Vagina (tissue), 2 donors: Measurements from ENCODE around the gene ERGIC1.

Source experiments
- POLR2AphosphoS5 ChIP-seq, 2 donors: sonication (generic); formaldehyde crosslinking; IDR thresholded peaks; one replicate each; pipeline ENCODE4 v1.9.0; 2017; ENCODE audit warnings: antibody characterized with exemption in 2 of 2, mild to moderate bottlenecking in 2 of 2, low read depth in 1 of 2; ENCODE audit not compliant: insufficient read depth in 1 of 2
- TF ChIP-seq, protein P1 (sequence below), 3 experiments: fragments of 450-650 bp in 2 of 3; fragments of 200-600 bp in 1 of 3; sonication (generic) in 1 of 3; IDR thresholded peaks; one replicate each; pipeline ENCODE4 v1.5.1; 2017 to 2019; ENCODE audit warnings: antibody characterized with exemption in 3 of 3, mild to moderate bottlenecking in 2 of 3, moderate library complexity in 2 of 3

DNA sequence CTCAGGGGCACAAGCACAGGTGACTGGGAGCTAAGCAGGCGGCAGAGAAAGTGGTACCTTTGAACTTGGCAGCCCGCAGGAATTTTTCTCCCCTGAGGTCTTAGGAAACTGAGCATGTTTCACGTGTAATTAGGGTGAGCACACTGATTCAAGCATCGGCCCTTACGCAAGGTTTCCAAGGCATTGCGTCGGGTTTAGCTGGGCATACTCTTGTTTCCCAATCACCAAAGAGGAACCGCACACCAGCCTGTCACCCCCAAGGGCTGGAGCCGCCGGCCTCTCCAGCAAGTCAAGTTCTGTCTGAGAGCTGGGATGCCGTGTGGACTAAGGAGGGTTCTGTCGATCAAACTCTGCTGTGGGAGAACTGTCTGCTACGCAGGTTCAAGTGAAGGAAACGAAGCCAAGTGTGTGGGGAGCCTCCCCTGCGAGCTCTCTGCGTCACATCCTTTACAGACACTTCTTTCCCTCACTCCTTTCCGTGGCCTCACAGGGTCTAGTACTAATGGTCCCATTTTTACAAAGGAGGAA, 53.0 kb downstream of the ERGIC1 start:
- TF ChIP-seq, protein P1, sequence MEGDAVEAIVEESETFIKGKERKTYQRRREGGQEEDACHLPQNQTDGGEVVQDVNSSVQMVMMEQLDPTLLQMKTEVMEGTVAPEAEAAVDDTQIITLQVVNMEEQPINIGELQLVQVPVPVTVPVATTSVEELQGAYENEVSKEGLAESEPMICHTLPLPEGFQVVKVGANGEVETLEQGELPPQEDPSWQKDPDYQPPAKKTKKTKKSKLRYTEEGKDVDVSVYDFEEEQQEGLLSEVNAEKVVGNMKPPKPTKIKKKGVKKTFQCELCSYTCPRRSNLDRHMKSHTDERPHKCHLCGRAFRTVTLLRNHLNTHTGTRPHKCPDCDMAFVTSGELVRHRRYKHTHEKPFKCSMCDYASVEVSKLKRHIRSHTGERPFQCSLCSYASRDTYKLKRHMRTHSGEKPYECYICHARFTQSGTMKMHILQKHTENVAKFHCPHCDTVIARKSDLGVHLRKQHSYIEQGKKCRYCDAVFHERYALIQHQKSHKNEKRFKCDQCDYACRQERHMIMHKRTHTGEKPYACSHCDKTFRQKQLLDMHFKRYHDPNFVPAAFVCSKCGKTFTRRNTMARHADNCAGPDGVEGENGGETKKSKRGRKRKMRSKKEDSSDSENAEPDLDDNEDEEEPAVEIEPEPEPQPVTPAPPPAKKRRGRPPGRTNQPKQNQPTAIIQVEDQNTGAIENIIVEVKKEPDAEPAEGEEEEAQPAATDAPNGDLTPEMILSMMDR (IDR thresholded peaks at IDR 0.05): no peak
- peak in 1 of 2 donors; percentile 81 for TF ChIP-seq POLR2AphosphoS5 (IDR thresholded peaks at IDR 0.05; ENCODE audit: insufficient read depth in 1 of 2, low read depth in 1 of 2)
